ENCODE measurements around the gene EPHA1.

EPHA1 gene

DNA sequence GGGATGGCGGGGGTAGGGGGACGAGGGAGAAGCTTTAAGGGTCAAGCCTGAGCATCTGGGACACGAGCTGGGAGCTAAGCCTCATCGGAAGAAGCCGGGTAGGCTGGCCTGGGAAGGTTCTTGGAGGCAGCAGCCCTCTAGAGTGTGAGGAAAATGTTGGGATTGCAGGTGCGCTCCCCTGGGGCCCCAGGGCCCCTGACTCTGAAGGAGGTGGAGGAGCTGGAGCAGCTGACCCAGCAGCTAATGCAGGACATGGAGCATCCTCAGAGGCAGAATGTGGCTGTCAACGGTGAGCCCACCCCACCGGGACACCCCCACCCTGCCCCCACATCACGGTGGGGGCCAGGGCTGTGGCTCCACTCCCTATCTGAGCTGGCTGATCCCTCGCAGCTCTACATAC, 20.6 kb downstream of the EPHA1 start:
- no peak for DNase-seq (ENCODE audit: low read depth in 2 of 2)
- H3K4me3 ChIP-seq (replicated peaks in 1 of 2; ENCODE audit: low read depth in 2 of 2, low read length in 2 of 2): no peak overlapping the region
- TF ChIP-seq, protein P1, sequence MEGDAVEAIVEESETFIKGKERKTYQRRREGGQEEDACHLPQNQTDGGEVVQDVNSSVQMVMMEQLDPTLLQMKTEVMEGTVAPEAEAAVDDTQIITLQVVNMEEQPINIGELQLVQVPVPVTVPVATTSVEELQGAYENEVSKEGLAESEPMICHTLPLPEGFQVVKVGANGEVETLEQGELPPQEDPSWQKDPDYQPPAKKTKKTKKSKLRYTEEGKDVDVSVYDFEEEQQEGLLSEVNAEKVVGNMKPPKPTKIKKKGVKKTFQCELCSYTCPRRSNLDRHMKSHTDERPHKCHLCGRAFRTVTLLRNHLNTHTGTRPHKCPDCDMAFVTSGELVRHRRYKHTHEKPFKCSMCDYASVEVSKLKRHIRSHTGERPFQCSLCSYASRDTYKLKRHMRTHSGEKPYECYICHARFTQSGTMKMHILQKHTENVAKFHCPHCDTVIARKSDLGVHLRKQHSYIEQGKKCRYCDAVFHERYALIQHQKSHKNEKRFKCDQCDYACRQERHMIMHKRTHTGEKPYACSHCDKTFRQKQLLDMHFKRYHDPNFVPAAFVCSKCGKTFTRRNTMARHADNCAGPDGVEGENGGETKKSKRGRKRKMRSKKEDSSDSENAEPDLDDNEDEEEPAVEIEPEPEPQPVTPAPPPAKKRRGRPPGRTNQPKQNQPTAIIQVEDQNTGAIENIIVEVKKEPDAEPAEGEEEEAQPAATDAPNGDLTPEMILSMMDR (IDR thresholded peaks at IDR 0.05; ENCODE audit: low read depth, low read length): no peak

DNA sequence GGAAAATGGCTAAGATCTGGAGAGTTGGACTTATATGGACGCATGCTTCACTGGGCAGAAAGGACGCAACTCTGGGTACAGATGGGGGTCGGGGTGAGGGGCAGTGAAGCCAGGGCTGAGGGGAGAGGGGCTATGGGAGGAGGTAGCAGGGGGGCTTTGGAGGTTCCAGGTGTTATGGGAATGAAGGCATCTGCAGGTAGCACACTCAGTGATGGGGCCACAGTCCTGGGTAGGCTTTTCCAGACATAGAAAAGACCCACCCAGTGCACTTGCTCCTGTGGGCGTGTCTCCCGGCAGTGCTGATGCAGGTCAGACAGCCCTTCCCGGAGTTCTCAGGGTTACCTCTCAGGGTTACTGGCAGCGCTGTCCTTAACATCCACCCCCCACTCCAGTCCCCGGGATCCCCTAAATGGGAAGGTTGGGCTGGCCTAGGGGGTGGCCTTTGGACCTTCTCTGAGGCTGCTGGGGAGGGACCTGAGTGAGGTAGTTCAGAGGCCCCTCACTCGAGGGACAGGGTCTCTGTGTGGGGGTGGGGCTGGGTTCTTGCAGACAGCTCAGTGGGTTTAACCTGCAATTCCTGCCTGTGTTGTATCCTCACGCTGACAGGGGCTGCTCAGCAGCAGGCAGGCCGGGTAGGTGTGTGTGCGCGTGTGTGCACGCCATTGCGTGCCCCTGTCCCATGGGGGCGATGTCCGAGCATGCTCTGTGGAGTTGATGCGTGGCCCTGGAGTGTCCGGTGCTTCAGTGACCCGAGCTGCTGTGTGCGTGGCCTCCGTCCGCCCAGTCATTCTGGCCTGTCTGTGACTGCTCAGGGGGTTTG, 21.3 kb downstream of the EPHA1 start:
- H3K4me3 ChIP-seq (replicated peaks in 1 of 2; ENCODE audit: low read depth in 2 of 2, low read length in 2 of 2): no peak overlapping the region
- TF ChIP-seq, protein P1 (IDR thresholded peaks at IDR 0.05; ENCODE audit: low read depth, low read length): peak; percentile 17
- DNase-seq (ENCODE audit: low read depth in 2 of 2): peak in 1 of 2 donors; percentile 24

DNA sequence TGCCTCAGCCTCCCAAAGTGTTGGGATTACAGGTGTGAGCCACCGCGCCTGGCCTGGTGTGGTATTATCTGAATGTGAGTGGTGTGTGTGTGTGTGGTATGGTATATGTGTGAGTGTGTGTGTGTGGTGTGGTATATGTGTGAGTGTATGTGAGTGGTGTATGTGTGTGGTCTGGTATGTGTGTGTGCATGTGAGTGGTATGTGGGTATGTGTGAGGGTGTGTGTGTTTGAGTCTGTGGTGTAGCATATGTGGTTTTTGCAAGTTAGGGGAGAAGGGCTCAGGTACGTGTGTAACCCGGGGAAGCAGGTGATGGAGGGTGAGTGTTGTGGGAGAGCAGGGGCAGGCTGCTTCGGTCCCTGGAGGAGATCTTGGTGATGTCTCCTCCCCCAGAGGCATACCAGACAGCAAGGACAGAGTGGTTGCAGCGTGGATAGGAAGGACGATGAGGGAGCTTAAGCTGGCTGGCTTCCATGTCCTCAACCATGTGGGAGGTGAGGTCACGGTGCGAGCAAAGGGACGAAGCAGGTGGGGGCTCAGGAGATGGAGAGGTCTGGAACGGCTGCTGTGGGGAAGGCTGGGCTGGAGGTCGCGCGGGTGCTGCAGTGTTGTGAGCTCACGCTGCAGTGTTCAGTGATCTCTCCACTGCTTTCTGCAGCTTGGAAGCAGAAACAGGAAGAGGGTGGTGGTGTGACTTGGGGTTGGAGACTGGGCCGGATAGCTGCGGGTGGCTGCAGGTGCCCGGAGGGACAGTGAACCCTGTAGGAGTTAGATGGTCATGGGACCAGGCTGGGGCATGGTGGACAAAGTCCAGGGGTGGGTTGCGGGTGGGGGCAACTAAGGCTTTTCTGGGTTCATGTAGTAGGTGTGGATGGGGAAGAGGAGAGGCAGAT, 22.5 kb downstream of the EPHA1 start:
- peak overlapping the region in 1 of 2 donors; percentile 12 for H3K4me3 ChIP-seq (replicated peaks in 1 of 2; ENCODE audit: low read depth in 2 of 2, low read length in 2 of 2)
- TF ChIP-seq, protein P1 (IDR thresholded peaks at IDR 0.05; ENCODE audit: low read depth, low read length): no peak
- peak; percentile 53 to 71 for DNase-seq (ENCODE audit: low read depth in 2 of 2)

DNA sequence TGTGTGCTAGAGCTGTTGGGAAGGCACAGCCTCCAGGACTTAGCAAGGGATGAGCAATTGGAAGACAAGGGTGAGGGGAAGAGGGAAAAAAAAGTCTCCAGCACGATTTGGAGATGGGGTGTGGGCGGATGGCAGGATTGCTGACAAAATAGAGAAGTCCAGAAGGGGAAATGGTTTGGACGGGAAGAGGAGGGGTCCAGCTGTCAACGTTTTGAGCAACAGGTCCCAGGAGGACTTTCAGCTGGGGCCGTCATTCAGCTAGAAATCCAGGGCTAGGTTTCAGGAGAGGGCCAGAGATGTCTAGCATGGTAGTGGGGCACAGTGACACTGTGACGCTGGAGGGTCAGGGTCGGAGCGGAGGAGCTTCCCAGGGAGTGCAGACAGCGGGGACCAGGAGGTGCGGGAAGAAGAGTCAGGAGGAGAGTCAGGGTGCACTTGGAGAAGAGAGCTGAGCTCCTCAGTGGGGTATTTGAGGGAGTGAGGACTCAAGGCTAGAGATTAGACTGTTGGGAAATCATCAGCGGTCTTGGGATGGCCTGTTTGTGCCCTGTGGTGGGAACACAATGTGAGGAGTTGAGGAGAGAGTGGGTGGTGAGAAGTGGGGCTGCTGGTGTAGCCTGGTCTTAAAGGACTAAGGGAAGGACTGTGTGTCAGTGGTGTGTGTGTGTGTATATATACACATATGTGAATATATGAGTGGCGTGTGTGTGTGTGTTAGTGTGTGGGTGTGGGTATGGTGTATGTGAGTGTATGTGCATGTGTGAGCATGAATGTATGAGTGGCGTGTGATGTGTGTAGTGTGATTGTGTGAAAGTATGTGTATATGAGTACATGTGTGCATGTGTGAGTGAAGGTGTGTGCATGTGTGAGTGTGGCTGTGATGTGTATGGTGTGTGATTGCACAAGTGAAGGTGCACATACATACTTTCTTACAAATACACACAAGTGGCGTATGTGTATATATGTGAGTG, 23.7 kb downstream of the EPHA1 start:
- DNase-seq (ENCODE audit: low read depth in 2 of 2): peak; percentile 49 to 64
- TF ChIP-seq, protein P1 (IDR thresholded peaks at IDR 0.05; ENCODE audit: low read depth, low read length): no peak
- peak overlapping the region; percentile 27 to 91 for H3K4me3 ChIP-seq (replicated peaks in 1 of 2; ENCODE audit: low read depth in 2 of 2, low read length in 2 of 2)

DNA sequence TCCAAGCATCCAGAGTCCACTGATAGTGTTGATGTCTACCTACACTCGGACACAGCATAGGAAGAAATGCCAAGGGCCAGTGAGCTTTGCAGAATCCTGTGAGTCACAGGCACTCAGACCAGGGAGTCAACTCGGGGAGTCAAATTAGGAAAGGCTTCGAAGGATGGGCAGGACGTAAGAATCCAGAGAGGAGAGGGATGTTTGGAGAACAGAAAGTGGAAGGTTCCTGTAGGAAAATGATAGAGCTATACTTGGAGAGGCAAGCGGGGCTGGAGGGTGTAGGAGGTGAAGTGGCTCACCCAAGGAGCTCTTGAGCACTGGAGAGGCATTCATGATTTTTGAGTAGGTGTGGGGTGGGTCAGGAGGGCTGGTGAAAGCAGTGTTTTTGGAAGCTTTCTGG, 24.5 kb downstream of the EPHA1 start:
- peak; percentile 60 to 78 for DNase-seq (ENCODE audit: low read depth in 2 of 2)
- TF ChIP-seq, protein P1 (IDR thresholded peaks at IDR 0.05; ENCODE audit: low read depth, low read length): no peak
- H3K4me3 ChIP-seq (replicated peaks in 1 of 2; ENCODE audit: low read depth in 2 of 2, low read length in 2 of 2): peak overlapping the region; percentile 27 to 91

DNA sequence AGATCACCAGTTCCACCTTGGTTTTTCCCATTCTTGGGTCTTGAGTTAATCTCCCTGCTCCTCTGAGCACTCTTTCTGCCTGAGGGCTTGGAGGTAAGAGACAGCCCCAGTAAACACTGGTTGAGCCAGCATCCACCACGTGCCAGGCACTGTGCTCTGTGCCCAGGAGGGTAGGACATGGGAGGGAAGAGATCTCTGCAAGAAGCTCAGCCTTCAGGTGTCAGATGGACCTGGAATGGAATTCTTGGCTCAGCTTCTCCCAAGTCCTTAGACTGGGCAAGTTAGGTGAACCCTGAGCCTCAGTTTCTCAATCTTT, 25.1 kb downstream of the EPHA1 start:
- TF ChIP-seq, protein P1 (IDR thresholded peaks at IDR 0.05; ENCODE audit: low read depth, low read length): no peak
- H3K4me3 ChIP-seq (replicated peaks in 1 of 2; ENCODE audit: low read depth in 2 of 2, low read length in 2 of 2): peak overlapping the region; percentile 86 to 91
- DNase-seq (ENCODE audit: low read depth in 2 of 2): peak in 1 of 2 donors; percentile 16

All from cardiac fibroblast (primary cell).